Measurements from ENCODE around the gene TC2N.
"Not testable (repeated sequence)": the region's sequence is repeated elsewhere in the genome, so short reads cannot be mapped to it uniquely, and the experiment has no call there.

Gene TC2N

GRCh38 chr14:91866511-91867295, 633 bp downstream of the TC2N start:
- no peak for DNase-seq

DNA sequence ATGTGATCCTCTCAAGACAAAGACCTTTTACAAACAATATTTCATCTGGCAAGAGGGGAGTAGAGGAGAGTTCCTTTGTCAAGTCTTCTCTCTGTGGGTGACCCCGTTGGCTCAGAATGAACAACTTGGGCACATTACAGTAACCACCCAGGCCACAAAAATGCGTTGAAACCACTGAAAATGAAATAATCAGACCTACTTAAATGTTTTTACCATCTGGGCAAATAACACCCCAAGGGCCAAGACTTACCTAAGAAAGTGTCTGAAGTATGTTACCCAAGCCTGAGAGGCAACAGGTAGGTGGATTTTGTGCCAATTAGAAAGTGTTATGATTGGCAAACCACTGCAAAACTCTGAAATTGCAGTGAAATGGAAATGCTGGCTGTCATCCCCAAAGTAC, 1.3 kb downstream of the TC2N start:
- DNase-seq = no peak

GRCh38 chr14:91862417-91862816, 4.9 kb downstream of the TC2N start:
- DNase-seq = no peak

- no peak for DNase-seq
These were observed 6.2 kb downstream of the TC2N start for GRCh38 chr14:91861091-91861490.

DNA sequence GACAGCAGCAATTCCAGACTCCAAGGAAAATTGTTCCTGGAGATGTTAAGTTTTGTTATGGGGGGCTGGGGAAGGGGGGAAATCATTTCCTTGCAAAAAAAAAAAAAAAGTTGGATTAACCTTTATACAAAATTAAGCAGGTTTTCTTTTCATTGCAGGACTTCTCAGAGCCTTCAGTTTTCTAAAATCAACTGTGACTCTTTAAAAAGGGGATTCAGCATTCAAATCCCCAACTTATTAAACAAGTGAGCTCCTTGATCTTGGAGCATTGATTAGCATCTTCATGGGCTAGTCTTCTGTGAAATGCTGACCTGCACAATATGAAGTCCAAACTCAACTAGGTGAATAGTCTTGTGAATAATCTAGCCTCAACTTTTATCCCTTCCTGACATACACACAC, 7.1 kb downstream of the TC2N start:
- no peak for DNase-seq

- DNase-seq = no peak
These were observed 8.6 kb downstream of the TC2N start for GRCh38 chr14:91858536-91859275.

GRCh38 chr14:91857614-91858013, 9.7 kb downstream of the TC2N start:
- no peak for DNase-seq

DNA sequence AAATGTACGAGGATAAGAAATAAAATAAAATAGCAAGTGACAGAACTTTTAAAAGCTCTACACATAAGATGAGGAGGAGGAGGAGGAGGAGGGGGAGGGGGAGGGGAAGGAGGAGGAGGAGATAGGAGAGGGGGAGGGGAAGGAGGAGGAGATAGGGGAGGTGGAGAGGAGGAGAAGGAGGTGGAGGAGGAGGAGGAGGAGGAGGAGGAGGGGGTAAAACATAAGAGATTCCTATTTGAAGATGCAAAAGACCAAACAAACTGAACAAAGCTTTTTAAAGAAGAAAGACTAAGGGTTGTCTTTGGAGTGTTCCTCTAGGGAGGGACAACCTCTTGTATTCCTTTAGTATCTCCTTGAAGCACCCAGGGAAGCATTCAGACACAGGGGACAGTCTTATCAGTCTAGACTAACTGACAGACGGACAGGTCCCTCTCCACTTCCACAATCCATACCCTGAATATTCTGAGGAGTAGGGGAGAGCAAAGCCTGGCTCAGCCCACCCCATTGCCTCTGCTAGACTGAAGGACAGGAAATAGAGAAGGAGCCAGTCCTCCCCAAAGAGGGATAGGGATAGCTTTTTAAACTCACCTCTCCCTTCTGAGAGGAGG, 12.9 kb downstream of the TC2N start:
- DNase-seq = no peak

GRCh38 chr14:91851563-91851962, 15.8 kb downstream of the TC2N start:
- DNase-seq = no peak

DNA sequence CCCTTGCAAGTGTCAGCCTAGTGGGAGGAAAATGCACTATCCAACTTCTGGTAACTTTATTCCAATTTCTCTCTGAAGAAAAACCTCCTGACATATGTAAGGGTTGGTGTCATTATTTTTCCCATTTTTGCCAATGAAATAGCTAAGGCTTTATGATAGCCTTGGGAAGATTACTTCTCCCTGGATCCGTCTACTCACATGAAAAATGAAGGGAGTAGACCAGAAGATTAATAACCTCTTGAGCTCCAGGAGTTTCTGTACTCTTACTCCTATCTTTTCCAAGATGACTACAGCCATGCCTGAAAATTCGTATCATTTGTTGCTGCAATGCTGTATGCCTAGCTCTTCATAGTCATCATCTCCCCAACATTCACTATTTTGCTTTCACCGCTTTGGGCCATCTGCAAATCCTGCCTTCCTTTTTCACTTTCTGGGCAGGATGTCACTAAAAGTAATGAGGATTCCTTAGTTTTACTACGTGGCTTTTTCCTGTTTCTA, 18.8 kb downstream of the TC2N start:
- DNase-seq = no peak

GRCh38 chr14:91847693-91848092, 19.6 kb downstream of the TC2N start:
- DNase-seq = no peak

DNA sequence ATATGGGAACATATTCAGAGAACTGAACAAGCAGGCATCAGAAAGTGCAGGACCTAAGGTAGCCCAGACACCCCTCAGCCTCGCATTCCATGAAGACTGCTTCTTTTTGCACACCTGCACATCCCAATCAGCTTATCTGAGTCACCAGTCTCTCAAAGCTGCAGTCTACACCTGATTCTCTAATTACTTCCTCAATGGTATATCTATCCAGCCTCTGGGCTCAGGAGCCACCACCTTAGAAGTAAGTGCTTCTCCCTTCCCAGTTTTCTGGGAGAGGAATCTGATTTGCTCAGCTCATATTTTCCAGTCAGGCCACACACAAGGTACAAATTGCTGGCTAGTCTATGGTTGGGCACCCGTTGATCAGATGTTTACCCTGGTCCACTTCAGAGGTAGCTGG, 21.7 kb downstream of the TC2N start:
- no peak for DNase-seq

- DNase-seq = not testable (repeated sequence)
These were observed 22.3 kb downstream of the TC2N start for GRCh38 chr14:91845056-91845455.

- no peak for DNase-seq
These were observed 23.3 kb downstream of the TC2N start for GRCh38 chr14:91844029-91844428.

DNA sequence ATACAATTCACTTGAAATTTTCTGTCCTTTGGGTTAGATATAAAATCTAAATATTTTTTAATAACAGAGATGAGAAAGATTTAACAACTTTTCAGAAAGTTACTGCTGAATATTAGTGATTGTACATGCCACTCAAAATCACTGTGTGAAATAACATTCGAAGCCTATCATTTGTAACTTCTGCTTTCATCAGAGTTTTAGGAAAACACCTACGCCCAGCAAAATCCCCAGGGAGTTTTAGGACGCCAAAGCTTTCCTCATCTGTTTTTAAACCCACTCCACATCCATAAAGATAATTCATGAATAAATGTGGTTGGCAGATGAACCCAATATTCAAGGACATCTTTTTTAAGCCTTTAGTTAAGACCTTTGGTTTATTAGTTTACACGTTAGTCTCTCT, 23.9 kb downstream of the TC2N start:
- DNase-seq = no peak

- DNase-seq = no peak
These were observed 26.3 kb downstream of the TC2N start for GRCh38 chr14:91841065-91841464.

- DNase-seq = no peak
These were observed 27.6 kb downstream of the TC2N start for GRCh38 chr14:91839749-91840148.

- DNase-seq = no peak
These were observed 30.3 kb downstream of the TC2N start for GRCh38 chr14:91837076-91837475.

DNA sequence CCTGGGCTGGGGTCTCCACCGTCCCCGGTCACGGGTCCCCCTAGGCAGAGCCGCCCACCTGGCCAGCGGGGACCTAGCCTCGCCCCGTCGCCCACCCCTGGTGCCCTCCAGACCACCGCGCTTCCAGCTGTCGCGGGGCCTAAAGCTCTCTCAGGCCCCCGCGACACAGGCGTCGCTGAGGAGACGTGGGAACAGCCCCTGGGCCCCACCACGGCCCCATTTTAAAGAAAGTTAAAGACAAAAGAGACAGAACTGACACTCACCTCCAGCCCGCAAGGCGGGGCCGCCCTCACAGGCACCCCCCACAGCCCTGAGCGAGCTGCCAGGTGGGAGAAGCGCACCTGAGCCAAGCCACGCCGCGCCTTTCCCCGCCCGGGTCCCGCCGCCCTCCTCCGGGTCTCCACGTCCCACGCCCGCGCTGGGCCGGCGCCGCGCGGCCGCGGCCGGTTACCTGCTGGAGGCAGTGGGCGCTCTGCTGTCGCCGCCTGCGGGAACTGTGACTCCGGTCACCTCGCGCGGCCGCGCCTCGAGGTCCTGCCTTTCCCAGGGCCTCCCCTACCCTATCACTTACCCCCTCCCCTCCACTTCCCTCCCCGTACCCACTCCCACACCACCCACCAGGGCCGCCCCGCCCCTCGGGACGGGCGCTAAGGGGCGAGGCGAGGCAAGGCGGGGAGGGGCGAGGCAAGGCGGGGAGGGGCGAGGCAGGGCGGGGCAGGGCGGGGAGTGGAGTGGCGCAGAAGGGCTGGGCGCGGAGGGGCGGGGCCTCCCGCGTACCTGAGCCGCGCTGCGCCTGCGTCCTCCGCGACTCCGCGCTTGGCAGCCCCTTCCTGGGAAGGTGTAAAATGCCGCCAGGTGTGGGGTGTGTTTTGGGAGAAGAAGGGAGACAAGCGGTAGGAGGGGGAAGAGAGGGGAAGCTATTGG, 31.2 kb downstream of the TC2N start:
- peak; percentile 75 to 82 for DNase-seq

DNA sequence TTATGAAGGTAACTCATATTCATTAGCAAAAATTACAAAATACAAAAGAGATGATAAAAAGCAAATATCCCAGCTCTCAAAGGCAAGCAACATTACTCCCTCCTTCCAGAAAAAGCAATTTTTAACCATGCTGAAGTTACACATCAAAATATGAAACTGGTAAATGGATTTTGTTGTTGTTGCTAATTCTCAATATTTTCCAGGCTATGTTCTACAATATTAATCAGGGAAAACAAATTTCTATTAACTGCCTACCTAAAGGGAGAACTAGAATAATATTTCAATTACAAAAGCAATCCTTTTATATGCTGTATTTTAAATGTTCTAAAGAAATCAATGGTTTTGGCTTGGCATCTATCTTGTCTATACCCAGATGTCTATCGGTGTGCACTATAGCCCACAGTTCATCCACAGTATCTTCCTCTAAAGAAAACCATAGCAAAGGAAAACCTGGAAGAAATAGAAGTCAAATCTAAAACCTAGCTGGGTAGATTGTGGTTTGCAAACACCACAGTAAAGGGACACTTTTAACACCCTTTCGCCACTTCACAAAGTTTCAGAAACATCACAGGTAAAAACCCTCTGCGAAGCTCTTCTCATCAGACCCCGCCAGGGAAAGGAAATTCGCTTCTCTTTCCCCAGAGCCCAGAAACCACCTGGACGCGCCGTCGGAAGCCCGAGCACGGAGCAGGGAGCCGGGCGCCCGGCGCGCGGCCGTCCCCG, 32.0 kb downstream of the TC2N start:
- DNase-seq = peak in 1 of 2 donors; percentile 13

- no peak for DNase-seq
These were observed 32.8 kb downstream of the TC2N start for GRCh38 chr14:91834571-91834970.

- no peak for DNase-seq
These were observed 36.0 kb downstream of the TC2N start for GRCh38 chr14:91831337-91831736.
